LNCAP (cell line): ENCODE data around the gene CENPU.

Experiments
- CTCF ChIP-seq: fragments of 450-650 bp; IDR thresholded peaks from 2 replicates; pipeline ENCODE4 v1.5.1; 2017; ENCODE audit warnings: mild to moderate bottlenecking

CENPU gene

GRCh38 chr4:184655889-184656869, 77.7 kb downstream of the CENPU start:
- TF ChIP-seq CTCF, result no peak

GRCh38 chr4:184653650-184654049, 80.2 kb downstream of the CENPU start:
- TF ChIP-seq CTCF, result no peak

- no peak for TF ChIP-seq CTCF
Observed at GRCh38 chr4:184651899-184652298, 82.0 kb downstream of the CENPU start.

- TF ChIP-seq CTCF, result no peak
Observed at GRCh38 chr4:184649971-184650855, 83.7 kb downstream of the CENPU start.

- TF ChIP-seq CTCF, result no peak; the same call in 1 of the 2 replicates
Observed at GRCh38 chr4:184649026-184649970, 84.6 kb downstream of the CENPU start, which contains the start of the genes CASP3 and PRIMPOL. Gene CASP3 (minus strand): TSS chr4:184649447. CDS start chr4:184638453, 10,994 bp downstream. Gene PRIMPOL (plus strand): TSS chr4:184649738. CDS start chr4:184657141, 7,403 bp downstream.

GRCh38 chr4:184648313-184649025, 85.4 kb downstream of the CENPU start:
- TF ChIP-seq CTCF, result no peak
